ENCODE data around the gene PRRG1.

DNA sequence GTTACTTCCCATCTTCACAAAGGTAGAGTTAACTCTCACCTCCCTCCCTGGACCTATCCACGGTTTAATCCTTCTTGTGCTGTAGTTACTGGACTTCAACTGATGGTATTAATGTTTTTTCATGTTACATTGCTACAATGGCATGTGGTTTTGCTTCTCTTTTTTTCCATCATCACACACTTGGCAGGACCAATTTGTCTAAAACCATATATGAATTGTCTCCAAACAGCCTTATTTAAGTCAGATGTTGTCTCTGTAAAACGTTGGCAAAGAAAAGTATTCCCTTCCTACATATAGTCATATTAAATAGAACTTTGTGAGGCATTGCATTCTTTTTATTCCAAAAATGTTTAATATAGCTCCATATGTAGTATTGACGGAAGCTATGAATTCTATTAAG lies 15.5 kb downstream of the PRRG1 start:
- TF ChIP-seq, protein P1, sequence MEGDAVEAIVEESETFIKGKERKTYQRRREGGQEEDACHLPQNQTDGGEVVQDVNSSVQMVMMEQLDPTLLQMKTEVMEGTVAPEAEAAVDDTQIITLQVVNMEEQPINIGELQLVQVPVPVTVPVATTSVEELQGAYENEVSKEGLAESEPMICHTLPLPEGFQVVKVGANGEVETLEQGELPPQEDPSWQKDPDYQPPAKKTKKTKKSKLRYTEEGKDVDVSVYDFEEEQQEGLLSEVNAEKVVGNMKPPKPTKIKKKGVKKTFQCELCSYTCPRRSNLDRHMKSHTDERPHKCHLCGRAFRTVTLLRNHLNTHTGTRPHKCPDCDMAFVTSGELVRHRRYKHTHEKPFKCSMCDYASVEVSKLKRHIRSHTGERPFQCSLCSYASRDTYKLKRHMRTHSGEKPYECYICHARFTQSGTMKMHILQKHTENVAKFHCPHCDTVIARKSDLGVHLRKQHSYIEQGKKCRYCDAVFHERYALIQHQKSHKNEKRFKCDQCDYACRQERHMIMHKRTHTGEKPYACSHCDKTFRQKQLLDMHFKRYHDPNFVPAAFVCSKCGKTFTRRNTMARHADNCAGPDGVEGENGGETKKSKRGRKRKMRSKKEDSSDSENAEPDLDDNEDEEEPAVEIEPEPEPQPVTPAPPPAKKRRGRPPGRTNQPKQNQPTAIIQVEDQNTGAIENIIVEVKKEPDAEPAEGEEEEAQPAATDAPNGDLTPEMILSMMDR (IDR thresholded peaks at IDR 0.05; ENCODE audit: insufficient read depth, low read length, poor library complexity, severe bottlenecking) = no peak
- no peak for TF ChIP-seq EZH2phosphoT487 (conservative IDR thresholded peaks at IDR 0.05; ENCODE audit: low read length)
